H1 (cell line): ENCODE measurements around the gene STEAP1B. TPM values are rescaled to one million over a fixed set of nuclear protein-coding genes. Genes with fewer than 3 reads are reported as not detected.

Experiments used
- CTCF ChIA-PET: fragments of 300-600 bp; sonication (Branson Sonifier 250); formaldehyde crosslinking; loops from one replicate; lab custom pipeline; 2021; ENCODE audit not compliant: partially characterized antibody; lab: Charles Lee
- POLR2A ChIA-PET: fragments of 300-600 bp; sonication (Branson Sonifier 250); formaldehyde crosslinking; loops from one replicate; lab custom pipeline; 2021; ENCODE audit warnings: inconsistent platforms; ENCODE audit not compliant: partially characterized antibody; lab: Charles Lee
- DNase-seq, 2 experiments: peaks; one replicate each; pipeline versions ENCODE4 v3.0.0 to v3.0.0-alpha.2; 2010 to 2022; ENCODE audit warnings: low spot score in 2 of 2, low read depth in 1 of 2, mixed read lengths in 1 of 2
- FAIRE-seq: peaks from 2 replicates; lab custom pipeline; 2011; peaks lifted over from hg19 to GRCh38; lab: Jason Lieb, UNC
- H2AFZ ChIP-seq: 2 replicates; pipeline ENCODE4 v1.8.1; 2012; ENCODE audit warnings: low read length, inconsistent platforms
- H2AK5ac ChIP-seq: 2 replicates; pipeline ENCODE4 v1.6.1; 2013; ENCODE audit warnings: low read depth, low read length
- H2BK120ac ChIP-seq: replicated peaks from 2 replicates; pipeline ENCODE3; 2013; ENCODE audit warnings: low read depth, low read length, inconsistent platforms
- H2BK12ac ChIP-seq: 2 replicates; pipeline ENCODE4 v1.6.1; 2013; ENCODE audit warnings: low read depth, low read length
- H2BK15ac ChIP-seq: 2 replicates; pipeline ENCODE4 v1.6.1; 2013; ENCODE audit warnings: low read length
- H2BK20ac ChIP-seq: 2 replicates; pipeline ENCODE4 v1.6.1; 2013; ENCODE audit warnings: low read length
- H2BK5ac ChIP-seq: 2 replicates; pipeline ENCODE4 v1.6.1; 2013; ENCODE audit warnings: low read depth, low read length
- H3K14ac ChIP-seq: 2 replicates; pipeline ENCODE4 v1.6.1; 2013; ENCODE audit warnings: inconsistent platforms; ENCODE audit not compliant: insufficient read length
- H3K18ac ChIP-seq: 2 replicates; pipeline ENCODE4 v1.6.1; 2013; ENCODE audit warnings: low read length; ENCODE audit errors: extremely low read depth
- H3K23ac ChIP-seq: 2 replicates; pipeline ENCODE4 v1.6.1; 2013; ENCODE audit warnings: inconsistent platforms; ENCODE audit not compliant: insufficient read length
- H3K23me2 ChIP-seq: 2 replicates; pipeline ENCODE4 v1.6.1; 2013; ENCODE audit warnings: low read depth, low read length
- H3K27ac ChIP-seq: 2 replicates; pipeline ENCODE4 v1.6.1; 2011; ENCODE audit warnings: low read depth, low read length, inconsistent platforms
- H3K27me3 ChIP-seq, 4 experiments: replicated peaks in 1 of 4; 1 replicate in 1 of 4; 2 replicates in 3 of 4; pipeline versions ENCODE4 v1.6.1 to v1.8.1; 2011 to 2013; ENCODE audit warnings: low read length in 3 of 4, mild to moderate bottlenecking in 3 of 4, inconsistent platforms in 2 of 4, mixed read lengths in 2 of 4, moderate library complexity in 1 of 4; ENCODE audit not compliant: control insufficient read depth in 3 of 4, insufficient read depth in 3 of 4; ENCODE audit errors: extremely low read depth in 1 of 4
- H3K36me3 ChIP-seq, 4 experiments: 2 replicates each; pipeline versions ENCODE4 v1.6.1 to v1.8.1; 2011 to 2013; ENCODE audit warnings: mild to moderate bottlenecking in 4 of 4, low read length in 3 of 4, moderate library complexity in 2 of 4, control low read depth in 1 of 4, inconsistent platforms in 1 of 4; ENCODE audit not compliant: insufficient read depth in 4 of 4, control insufficient read depth in 2 of 4
- H3K4ac ChIP-seq: replicated peaks from 2 replicates; pipeline ENCODE3; 2013; ENCODE audit warnings: low read length, low read depth, mixed read lengths, inconsistent platforms; ENCODE audit not compliant: insufficient read length
- H3K4me1 ChIP-seq, 4 experiments: replicated peaks in 1 of 4; 1 replicate in 1 of 4; 2 replicates in 3 of 4; pipeline versions ENCODE4 v1.6.1 to v1.8.1; 2011 to 2013; ENCODE audit warnings: low read length in 3 of 4, inconsistent platforms in 2 of 4, mixed read lengths in 1 of 4; ENCODE audit not compliant: insufficient read depth in 4 of 4, control insufficient read depth in 3 of 4
- H3K4me2 ChIP-seq, 2 experiments: 2 replicates each; pipeline versions ENCODE4 v1.6.1 to v1.8.1; 2011 to 2013; ENCODE audit warnings: low read depth in 2 of 2, low read length in 2 of 2, control low read depth in 1 of 2, inconsistent platforms in 1 of 2, mild to moderate bottlenecking in 1 of 2; ENCODE audit not compliant: insufficient read depth in 1 of 2
- H3K4me3 ChIP-seq, 4 experiments: fragments of 200-600, 300-600 bp in 1 of 4; sonication (generic), shearing (Covaris generic), sonication (Bioruptor Twin) in 1 of 4; 2 replicates each; pipeline versions ENCODE4 v1.5.1 to v1.8.1; 2011 to 2016; ENCODE audit warnings: low read length in 4 of 4, low read depth in 3 of 4, control low read depth in 2 of 4, inconsistent platforms in 2 of 4, mild to moderate bottlenecking in 2 of 4, mixed read lengths in 1 of 4, moderate library complexity in 1 of 4; ENCODE audit not compliant: insufficient read depth in 2 of 4; ENCODE audit errors: extremely low read depth in 1 of 4
- H3K56ac ChIP-seq: replicated peaks from 2 replicates; pipeline ENCODE3; 2013; ENCODE audit warnings: low read depth, mild to moderate bottlenecking, mixed read lengths, low read length, inconsistent platforms; ENCODE audit not compliant: insufficient read length
- H3K79me1 ChIP-seq: 2 replicates; pipeline ENCODE4 v1.6.1; 2013; ENCODE audit warnings: low read depth, low read length, control low read depth
- H3K79me2 ChIP-seq, 2 experiments: 2 replicates each; pipeline versions ENCODE4 v1.6.1 to v1.8.1; 2012 to 2013; ENCODE audit warnings: low read length in 2 of 2, mild to moderate bottlenecking in 2 of 2, inconsistent platforms in 1 of 2; ENCODE audit not compliant: insufficient read depth in 2 of 2, control insufficient read depth in 1 of 2
- H3K9ac ChIP-seq, 4 experiments: replicated peaks in 1 of 4; 1 replicate in 1 of 4; 2 replicates in 3 of 4; pipeline versions ENCODE4 v1.6.1 to v1.8.1; 2011 to 2013; ENCODE audit warnings: low read depth in 3 of 4, low read length in 3 of 4, control low read depth in 2 of 4, mild to moderate bottlenecking in 2 of 4, moderate library complexity in 2 of 4, inconsistent platforms in 1 of 4; ENCODE audit errors: extremely low read depth in 1 of 4
- H3K9me3 ChIP-seq, 2 experiments: 2 replicates each; pipeline versions ENCODE4 v1.6.1 to v1.8.1; 2012 to 2013; ENCODE audit warnings: mild to moderate bottlenecking in 2 of 2, moderate library complexity in 2 of 2, control low read depth in 1 of 2, inconsistent platforms in 1 of 2, low read depth in 1 of 2, low read length in 1 of 2, mixed read lengths in 1 of 2; ENCODE audit not compliant: insufficient read depth in 2 of 2
- H4K20me1 ChIP-seq, 2 experiments: replicated peaks in 1 of 2; 2 replicates each; pipeline versions ENCODE3 to v1.8.1; 2011 to 2013; ENCODE audit warnings: inconsistent platforms in 2 of 2, low read length in 2 of 2, mild to moderate bottlenecking in 1 of 2; ENCODE audit not compliant: insufficient read depth in 2 of 2, control insufficient read depth in 1 of 2
- H4K5ac ChIP-seq: 2 replicates; pipeline ENCODE4 v1.6.1; 2013; ENCODE audit warnings: low read length, low read depth, mixed read lengths, inconsistent platforms; ENCODE audit not compliant: insufficient read length
- H4K8ac ChIP-seq: 2 replicates; pipeline ENCODE4 v1.8.0; 2013; ENCODE audit warnings: mild to moderate bottlenecking, moderate library complexity, low read length, inconsistent platforms; ENCODE audit not compliant: insufficient read depth; ENCODE audit errors: extremely low read depth
- H4K91ac ChIP-seq: replicated peaks from 2 replicates; pipeline ENCODE3; 2013; ENCODE audit warnings: low read length, mixed read lengths, inconsistent platforms; ENCODE audit not compliant: insufficient read length
- GTF2F1 ChIP-seq: IDR thresholded peaks from 2 replicates; pipeline ENCODE4 v1.6.1; 2012; ENCODE audit warnings: low read depth, low read length, improper control_type of control experiment, borderline replicate concordance
- NANOG ChIP-seq: IDR thresholded peaks from 2 replicates; pipeline ENCODE4 v1.6.1; 2011; ENCODE audit warnings: low read length, low read depth, mild to moderate bottlenecking, inconsistent platforms; ENCODE audit not compliant: insufficient read depth, poor library complexity, severe bottlenecking
- POLR2A ChIP-seq, 2 experiments: IDR thresholded peaks; 1 replicate in 1 of 2; 2 replicates in 1 of 2; pipeline ENCODE4 v1.6.1; 2011; ENCODE audit warnings: low read depth in 2 of 2, low read length in 2 of 2, mild to moderate bottlenecking in 2 of 2; ENCODE audit errors: control extremely low read depth in 1 of 2
- SP1 ChIP-seq: IDR thresholded peaks from 2 replicates; pipeline ENCODE4 v1.6.1; 2011; ENCODE audit warnings: low read depth, low read length
- SRF ChIP-seq: IDR thresholded peaks from 2 replicates; pipeline ENCODE4 v1.6.1; 2011; ENCODE audit warnings: mild to moderate bottlenecking, low read depth, low read length, moderate library complexity
- SUZ12 ChIP-seq: fragments of 200-600 bp; sonication (generic); IDR thresholded peaks from 2 replicates; pipeline ENCODE4 v1.6.1; 2012; ENCODE audit warnings: mild to moderate bottlenecking, inconsistent platforms, low read length, moderate library complexity, mixed read lengths
- TCF12 ChIP-seq: IDR thresholded peaks from 2 replicates; pipeline ENCODE4 v1.6.1; 2011; ENCODE audit warnings: low read depth, mild to moderate bottlenecking, low read length
- WGBS, 2 experiments: shearing (Covaris generic) in 1 of 2; methylation state at CpG; one replicate each; pipeline versions ENCODE4 v1.1.6 to v1.1.7; 2013 to 2015; ENCODE audit warnings: low lambda C conversion rate in 2 of 2, mixed read lengths in 2 of 2, inconsistent platforms in 1 of 2, low coverage in 1 of 2, missing lambda C conversion rate in 1 of 2; ENCODE audit not compliant: insufficient replicate concordance in 2 of 2, insufficient coverage in 1 of 2, insufficient read length in 1 of 2; ENCODE audit errors: extremely low coverage in 1 of 2, missing lambda C conversion rate in 1 of 2; 5-methylcytosine and 5-hydroxymethylcytosine counted together
- polyA plus RNA-seq, 7 experiments: library from polyadenylated mRNA; depleted of rRNA in 3 of 7; stranded (reverse) in 5 of 7; unstranded in 2 of 7; fragments of >200 nt in 5 of 7; fragments of 200-250 nt in 2 of 7; gene quantifications; 1 replicate in 5 of 7; 2 replicates in 1 of 7; 4 replicates in 1 of 7; pipeline versions ENCODE4 v1.2.1 to v1.2.3, GENCODE V29; 2011 to 2013; ENCODE audit warnings: missing spikeins in 2 of 7, mixed read lengths in 2 of 7
- total RNA-seq: library from RNA; stranded (reverse); fragmentation: NEBNext Ultra II Directional; extraction: Animal tissue kit (Norgen Biotek cat#: 25700); gene quantifications from 2 replicates; pipeline ENCODE4 v1.2.1, GENCODE V29; 2021
- TF ChIP-seq, protein P1 (sequence below): IDR thresholded peaks from 2 replicates; pipeline ENCODE4 v1.6.1; 2011; ENCODE audit warnings: low read depth, mild to moderate bottlenecking, low read length; ENCODE audit not compliant: insufficient read depth
- TF ChIP-seq, protein P2 (sequence below), 3 experiments: IDR thresholded peaks; 1 replicate in 2 of 3; 2 replicates in 1 of 3; pipeline versions ENCODE4 v1.5.1 to v1.6.1; 2011; ENCODE audit warnings: low read length in 3 of 3, mild to moderate bottlenecking in 3 of 3, inconsistent platforms in 2 of 3, low read depth in 1 of 3, moderate library complexity in 1 of 3; ENCODE audit not compliant: insufficient read depth in 1 of 3; ENCODE audit errors: control extremely low read depth in 1 of 3

STEAP1B gene
- total and polyA plus RNA-seq, 2 of the 8 experiments (the other 6 are each of a cell fraction or from before 2014, with no cell fraction given), result 5.4 to 8.7 TPM

- H3K27me3 ChIP-seq, result no peaks in the 10 kb centered on the region
- H3K79me1 ChIP-seq, result no peaks in the 10 kb centered on the region
- H3K56ac ChIP-seq, result no peak overlapping the region
- WGBS, 2 experiments, result 82% methylated on average over 3 of the region's 3 CpGs; no CpG with 5 or more reads in 1 of the 2 experiments
- H3K27ac ChIP-seq, result no peak overlapping the region
- H4K91ac ChIP-seq, result no peak overlapping the region
- no peak overlapping the region for H3K14ac ChIP-seq
- ChIA-PET POLR2A (no interaction called here), CTCF (interaction anchor here (0.6 kb wide), 1 partner anchor 21 kb away, joined by 3 read pairs; no protein-coding TSS in a partner anchor)
- no peak overlapping the region for H3K18ac ChIP-seq
- no peak overlapping the region for H3K4me2 ChIP-seq
- H2BK5ac ChIP-seq, result no peak overlapping the region
- no peaks in the 10 kb centered on the region for H4K20me1 ChIP-seq
- no peak overlapping the region for H2BK12ac ChIP-seq
- H2AFZ ChIP-seq, result no peak overlapping the region
- no peaks in the 10 kb centered on the region for H3K79me2 ChIP-seq
- no peaks in the 10 kb centered on the region for H3K9me3 ChIP-seq
- H4K8ac ChIP-seq, result no peak overlapping the region
- no peak overlapping the region for H4K5ac ChIP-seq
- H3K23me2 ChIP-seq, result no peaks in the 10 kb centered on the region
- no peak overlapping the region for H3K4me3 ChIP-seq
- H3K4me1 ChIP-seq, result peaks cover 0 to 3% (median 0%) of the 10 kb centered on the region in 4 experiments; a peak in 1 of 7 replicates
- no peak for FAIRE-seq
- H2BK20ac ChIP-seq, result no peak overlapping the region
- DNase-seq, result no peak
- no peak overlapping the region for H3K9ac ChIP-seq
- no peak overlapping the region for H2BK15ac ChIP-seq
- no peak overlapping the region for H3K4ac ChIP-seq
- no peak overlapping the region for H2AK5ac ChIP-seq
- H3K23ac ChIP-seq, result no peak overlapping the region
- no peaks in the 10 kb centered on the region for H3K36me3 ChIP-seq
- H2BK120ac ChIP-seq, result no peak overlapping the region
- TF ChIP-seq SRF, result no peak
- TF ChIP-seq TCF12, result no peak
- TF ChIP-seq NANOG, result no peak
- no peak for TF ChIP-seq POLR2A (IDR thresholded peaks at IDR 0.05; ENCODE audit: control extremely low read depth in 1 of 2, low read depth in 2 of 2, low read length in 2 of 2)
- TF ChIP-seq, protein P1, sequence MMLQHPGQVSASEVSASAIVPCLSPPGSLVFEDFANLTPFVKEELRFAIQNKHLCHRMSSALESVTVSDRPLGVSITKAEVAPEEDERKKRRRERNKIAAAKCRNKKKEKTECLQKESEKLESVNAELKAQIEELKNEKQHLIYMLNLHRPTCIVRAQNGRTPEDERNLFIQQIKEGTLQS, result no peak
- TF ChIP-seq, protein P2, sequence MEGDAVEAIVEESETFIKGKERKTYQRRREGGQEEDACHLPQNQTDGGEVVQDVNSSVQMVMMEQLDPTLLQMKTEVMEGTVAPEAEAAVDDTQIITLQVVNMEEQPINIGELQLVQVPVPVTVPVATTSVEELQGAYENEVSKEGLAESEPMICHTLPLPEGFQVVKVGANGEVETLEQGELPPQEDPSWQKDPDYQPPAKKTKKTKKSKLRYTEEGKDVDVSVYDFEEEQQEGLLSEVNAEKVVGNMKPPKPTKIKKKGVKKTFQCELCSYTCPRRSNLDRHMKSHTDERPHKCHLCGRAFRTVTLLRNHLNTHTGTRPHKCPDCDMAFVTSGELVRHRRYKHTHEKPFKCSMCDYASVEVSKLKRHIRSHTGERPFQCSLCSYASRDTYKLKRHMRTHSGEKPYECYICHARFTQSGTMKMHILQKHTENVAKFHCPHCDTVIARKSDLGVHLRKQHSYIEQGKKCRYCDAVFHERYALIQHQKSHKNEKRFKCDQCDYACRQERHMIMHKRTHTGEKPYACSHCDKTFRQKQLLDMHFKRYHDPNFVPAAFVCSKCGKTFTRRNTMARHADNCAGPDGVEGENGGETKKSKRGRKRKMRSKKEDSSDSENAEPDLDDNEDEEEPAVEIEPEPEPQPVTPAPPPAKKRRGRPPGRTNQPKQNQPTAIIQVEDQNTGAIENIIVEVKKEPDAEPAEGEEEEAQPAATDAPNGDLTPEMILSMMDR (IDR thresholded peaks at IDR 0.05; ENCODE audit: control extremely low read depth in 1 of 3, insufficient read depth in 1 of 3, low read depth in 1 of 3, low read length in 3 of 3), result no peak
- TF ChIP-seq SUZ12, result no peak
- TF ChIP-seq SP1, result no peak
- TF ChIP-seq GTF2F1, result no peak
Measured at GRCh38 chr7:22404421-22405023, 95.5 kb downstream of the STEAP1B start.
